Skin epidermis (tissue), 12 donors: ENCODE data around the gene PDGFA.
A peak's percentile ranks its signal among the peaks of the same experiment; 100 is the strongest.

Experiments used
- H3K27ac ChIP-seq, 21 experiments: fragments of 200-600 bp; sonication (generic) in 11 of 21; one replicate each; pipeline ENCODE4 v1.5.0; 2020; ENCODE audit warnings: mild to moderate bottlenecking in 3 of 21, inconsistent platforms in 2 of 21, moderate library complexity in 2 of 21
- H3K4me3 ChIP-seq, 7 experiments: fragments of 200-600 bp; sonication (generic) in 2 of 7; one replicate each; pipeline ENCODE4 v1.5.0; 2020; ENCODE audit warnings: inconsistent platforms in 2 of 7, mild to moderate bottlenecking in 2 of 7, moderate library complexity in 1 of 7

PDGFA gene

DNA sequence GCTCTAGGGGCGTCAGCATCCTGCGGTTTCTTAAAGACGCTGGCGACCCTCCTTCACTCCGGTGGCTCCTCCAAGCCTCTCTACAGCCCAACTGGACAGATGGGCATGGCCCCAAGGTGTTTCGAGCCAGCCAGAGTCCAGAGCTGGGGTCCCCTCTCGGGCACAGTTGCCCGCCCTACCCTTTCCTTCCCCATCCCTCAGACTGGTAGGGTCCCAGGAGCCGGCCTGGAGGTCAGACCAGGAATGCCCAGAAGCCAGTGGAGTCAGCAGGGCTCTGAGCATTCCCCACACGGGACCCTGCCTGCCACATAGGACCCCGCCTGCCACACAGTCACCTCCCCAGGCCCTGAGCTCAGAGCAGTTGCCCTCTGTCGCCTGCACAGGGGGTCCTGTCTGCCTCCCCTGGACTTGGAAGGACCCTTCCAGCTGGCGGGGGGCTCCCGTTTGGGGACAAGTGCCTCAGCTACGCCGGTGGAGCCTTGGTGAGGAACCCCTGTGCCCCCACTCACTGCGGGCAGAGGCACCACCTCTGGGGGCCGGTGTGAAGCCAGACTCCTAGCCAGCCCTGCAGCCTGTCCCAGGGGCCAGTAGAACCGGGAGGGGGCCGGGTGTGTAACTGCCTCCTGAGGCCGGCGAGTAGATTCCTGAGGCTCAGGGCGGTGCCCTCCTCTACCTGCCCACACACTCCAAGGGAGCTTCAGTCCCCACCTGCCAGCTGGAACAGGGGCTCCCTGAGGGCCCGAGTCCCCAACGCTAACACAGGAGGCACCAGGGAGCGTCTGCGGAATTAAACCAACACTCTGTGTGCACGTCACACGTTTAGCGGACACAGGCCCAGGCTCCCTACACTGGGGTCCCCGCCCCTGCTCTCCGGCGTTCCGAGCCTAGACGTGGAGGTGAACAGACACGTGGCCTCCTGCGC is 19.4 kb upstream of the PDGFA start:
- Histone ChIP-seq H3K27ac (peak overlapping the region in 8 of 21 experiments; percentile 4 to 76 (median 36)), H3K4me3 (no peak overlapping the region)

DNA sequence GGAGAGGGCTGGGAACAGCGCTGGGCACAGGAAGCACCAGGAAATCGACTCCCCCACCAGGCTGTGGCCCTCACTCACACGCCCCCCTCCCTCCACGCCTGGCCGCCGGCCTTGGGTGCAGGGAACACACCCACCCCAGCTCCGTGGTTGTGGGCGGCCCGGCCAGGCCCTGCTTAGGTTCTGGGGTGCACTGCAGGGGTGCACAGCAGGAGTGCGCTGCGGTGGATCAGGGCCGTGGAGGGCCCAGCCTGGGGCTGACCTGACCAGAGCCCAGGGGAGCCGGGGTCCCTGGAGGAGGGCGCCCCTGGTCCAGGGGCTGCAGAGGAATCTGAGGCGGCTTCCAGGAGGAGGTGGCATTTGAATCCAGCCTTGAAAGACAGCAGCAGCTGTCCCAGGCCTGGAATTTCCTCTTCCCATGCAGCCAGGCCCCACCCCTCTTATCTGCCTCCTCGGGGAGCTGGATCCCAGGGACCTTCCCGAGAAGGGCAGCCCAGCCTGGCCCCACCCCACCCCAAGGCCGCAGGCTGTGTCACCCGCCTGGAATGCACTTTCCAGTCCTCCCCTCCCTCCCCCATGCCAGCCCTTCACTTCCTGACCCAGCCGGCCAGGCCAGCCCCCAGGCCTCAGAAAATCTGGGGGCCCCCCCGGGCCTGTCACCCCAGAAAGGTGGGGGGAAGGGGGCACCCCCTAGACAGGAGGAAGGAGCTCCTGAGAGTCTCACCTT is 18.4 kb upstream of the PDGFA start:
- Histone ChIP-seq H3K4me3 (no peak overlapping the region), H3K27ac (peak overlapping the region in 7 of 21 experiments; percentile 4 to 76 (median 39))

DNA sequence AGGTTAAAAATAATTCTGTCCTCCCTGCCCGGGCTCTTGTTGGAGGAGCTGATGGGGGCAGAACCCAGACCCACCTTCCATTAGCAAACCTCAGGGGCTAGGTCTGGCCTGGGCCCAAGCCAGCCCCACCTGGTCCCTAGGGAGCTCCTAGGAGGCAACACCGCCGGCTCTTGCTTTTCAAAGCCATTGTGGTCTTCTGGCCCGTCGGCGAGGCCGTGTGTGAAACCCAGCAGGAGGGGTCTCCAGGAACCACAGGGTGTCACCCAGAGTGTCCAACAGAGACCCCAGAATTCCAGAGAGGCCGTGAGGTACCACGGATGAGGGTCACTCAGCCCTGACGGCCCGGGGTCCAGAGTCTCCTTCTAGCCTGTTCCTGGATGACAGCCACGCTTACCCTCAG is 16.6 kb upstream of the PDGFA start:
- no peak overlapping the region for H3K27ac ChIP-seq
- H3K4me3 ChIP-seq: no peak overlapping the region

DNA sequence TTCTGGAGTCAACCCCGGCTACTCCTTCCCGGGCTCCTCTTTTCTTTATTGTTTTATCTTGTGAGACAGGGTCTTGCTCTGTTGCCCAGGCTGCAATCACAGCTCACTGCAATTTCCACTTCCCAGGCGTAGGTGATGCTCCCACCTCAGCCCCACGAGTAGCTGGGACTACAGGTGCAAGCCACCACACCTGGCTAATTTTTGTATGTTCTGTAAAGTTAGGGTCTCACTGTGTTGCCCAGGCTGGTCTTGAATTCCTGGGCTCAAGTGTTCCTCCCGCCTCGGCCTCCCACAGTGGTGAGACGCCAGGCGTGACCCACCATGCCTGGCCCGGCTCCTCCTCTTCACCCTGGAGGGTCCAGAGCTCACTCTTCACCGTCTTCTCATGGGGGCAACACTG is 15.3 kb upstream of the PDGFA start:
- Histone ChIP-seq H3K4me3 (no peak overlapping the region), H3K27ac (no peak overlapping the region)

DNA sequence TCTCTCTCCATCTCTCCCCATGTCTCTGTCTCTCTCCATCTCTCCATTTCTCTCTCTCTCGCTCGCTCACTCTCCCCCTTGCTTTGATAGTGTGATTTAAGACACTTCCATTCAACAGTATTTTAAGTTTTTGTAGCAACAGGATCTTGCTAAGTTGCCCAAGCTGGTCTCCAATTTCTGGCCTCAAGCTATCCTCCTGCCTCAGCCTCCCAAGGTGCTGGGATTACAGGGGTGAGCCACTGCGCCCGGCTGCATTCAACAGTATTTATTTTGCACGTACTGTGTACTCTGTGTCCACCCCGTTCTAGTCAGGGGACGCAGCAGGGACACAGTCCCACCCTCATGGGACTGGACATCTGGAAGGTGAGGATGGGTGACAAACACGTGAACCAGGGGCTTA is 14.4 kb upstream of the PDGFA start:
- H3K4me3 ChIP-seq: no peak overlapping the region

DNA sequence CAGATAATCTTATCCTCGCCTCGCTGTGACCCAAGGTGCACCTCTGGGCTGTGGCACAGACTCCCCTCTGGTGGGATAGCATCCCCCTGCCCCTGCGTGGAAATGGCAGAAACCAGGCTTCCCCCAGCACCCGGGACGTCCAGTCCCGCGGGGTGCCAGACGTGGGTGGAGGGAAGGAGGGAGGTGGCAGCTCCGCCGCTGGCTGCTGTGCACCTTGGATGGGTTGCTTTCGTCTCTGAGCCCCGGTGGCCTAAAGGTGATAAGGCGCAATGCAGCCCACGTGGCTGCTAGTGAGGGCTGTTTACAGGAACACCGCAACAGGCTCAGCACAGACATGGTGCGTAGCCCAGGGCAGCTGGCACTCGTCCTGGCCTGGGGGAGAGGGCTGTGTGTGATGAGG is 13.6 kb upstream of the PDGFA start:
- Histone ChIP-seq H3K27ac (no peak overlapping the region), H3K4me3 (no peak overlapping the region)

More for the DNA sequence above, 14.4 kb upstream of the PDGFA start:
- H3K27ac ChIP-seq: no peak overlapping the region

DNA sequence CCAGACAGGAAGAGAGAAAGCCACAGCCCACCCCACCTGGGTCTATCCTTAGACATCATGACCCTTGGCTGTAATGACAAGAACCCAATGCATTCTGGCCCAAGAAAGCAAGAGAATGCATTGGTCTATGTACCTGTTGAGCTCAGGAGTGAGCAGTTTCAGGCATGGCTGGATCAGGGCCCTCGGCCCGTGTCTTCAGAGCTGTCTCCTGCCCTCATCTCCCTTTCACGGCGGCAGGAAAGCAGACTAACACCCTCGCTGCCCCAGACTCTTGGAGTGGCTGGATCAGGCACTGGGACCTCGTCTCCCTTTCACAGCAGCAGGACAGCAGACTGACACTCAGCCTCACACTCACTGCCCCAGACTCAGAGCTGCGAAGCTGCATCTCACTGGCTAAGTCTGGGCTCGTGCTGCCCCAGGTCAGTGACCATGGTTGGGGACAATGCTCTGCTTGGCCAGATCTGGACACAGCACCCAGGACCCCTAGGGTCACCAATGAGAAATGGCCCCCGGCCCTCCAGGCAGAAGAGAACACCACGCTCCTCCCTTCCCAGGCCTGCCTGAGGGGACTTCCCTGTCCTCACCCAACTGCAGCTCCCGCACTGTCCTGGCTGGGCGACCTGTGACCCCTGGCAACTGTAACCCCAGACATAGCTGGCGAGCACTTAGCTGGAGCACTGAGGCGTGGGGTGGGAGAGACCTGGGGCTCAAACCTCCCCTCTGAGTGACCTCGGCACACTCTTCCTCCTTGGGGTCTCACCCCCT is 12.9 kb upstream of the PDGFA start:
- Histone ChIP-seq H3K27ac (no peak overlapping the region), H3K4me3 (no peak overlapping the region)

DNA sequence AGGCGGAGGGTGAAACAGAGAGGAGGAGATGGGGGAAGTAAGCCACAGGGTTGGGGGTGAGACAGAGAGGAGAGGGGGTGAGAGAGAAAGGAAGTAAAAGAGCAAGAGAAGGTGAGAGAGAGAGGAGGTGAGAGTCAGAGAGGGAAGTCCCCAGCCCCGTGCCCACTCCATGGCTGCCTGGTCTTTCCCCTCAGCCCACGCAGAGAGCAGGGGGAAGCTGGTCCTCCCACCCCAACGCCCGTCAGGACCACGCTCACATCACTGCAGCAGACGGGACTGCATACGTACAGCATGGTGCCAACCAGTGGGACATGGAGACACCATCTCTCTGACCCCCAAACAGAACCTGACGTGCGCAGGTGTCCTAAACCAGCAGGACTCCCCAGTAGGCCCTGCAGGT is 12.1 kb upstream of the PDGFA start:
- Histone ChIP-seq H3K27ac (no peak overlapping the region), H3K4me3 (no peak overlapping the region)

DNA sequence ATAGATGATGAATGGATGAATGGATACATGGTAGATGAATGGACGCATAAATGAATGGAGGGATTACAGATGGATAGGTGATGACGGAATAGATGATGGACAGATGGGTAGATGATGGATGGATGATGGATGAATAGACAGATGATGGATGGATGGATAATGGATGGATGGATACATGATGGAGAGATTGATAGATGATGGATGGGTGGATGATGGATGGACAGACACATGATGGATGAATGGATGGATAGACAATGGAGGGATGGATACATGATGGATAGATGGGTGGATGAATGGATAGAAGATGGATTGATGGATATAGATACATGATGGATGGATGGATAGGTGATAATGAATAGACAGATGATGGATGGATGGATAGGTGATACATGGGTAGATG is 8.8 kb upstream of the PDGFA start:
- Histone ChIP-seq H3K27ac (no peak overlapping the region), H3K4me3 (no peak overlapping the region)

DNA sequence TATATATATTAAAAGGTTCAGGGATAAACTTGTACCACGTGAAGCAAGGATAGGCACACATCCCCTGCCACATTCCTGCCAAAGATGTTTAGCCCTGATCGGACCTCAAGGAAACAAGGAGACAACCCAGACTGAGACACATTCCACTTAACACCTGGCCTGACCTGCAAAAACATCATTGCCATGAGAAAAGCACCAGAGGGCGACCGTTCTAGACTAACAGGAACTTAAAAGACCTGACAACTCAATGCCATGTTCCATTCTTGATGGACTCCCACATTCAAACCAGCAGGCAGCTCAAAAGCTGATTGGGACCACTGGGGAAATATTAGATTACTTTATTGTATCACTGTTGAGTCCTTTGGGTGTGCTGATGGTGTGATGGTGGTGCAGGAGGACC is 8.1 kb upstream of the PDGFA start:
- Histone ChIP-seq H3K4me3 (no peak overlapping the region), H3K27ac (no peak overlapping the region)

DNA sequence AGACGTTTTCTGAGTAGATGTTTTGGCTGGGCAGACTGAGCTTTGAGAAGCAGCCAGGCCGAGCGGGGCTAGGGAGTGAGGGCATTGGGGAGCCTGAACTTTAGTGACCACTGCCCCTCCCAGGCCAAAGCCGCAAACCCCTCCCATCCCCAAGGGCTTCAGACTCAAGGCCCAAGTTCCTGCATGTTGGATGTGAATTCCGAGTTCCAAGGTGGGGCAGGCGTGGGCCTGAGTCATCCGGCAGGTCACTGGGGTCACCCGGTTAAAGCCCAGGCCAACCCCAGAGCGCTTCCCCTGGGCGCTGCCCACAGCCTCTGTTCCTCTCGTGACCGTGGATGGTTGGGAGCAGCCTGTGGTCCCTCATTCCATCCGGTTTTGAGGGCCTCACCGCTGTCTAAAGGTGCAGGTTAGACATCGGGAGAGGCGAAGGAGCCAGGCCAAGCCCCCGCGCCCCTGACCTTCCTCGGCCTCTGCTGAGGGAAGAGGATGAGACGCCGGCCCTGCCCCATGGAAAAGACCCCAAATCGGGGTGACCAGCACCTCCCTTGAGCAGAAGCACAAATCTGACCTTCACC is 6.9 kb upstream of the PDGFA start:
- H3K4me3 ChIP-seq: no peak overlapping the region
- no peak overlapping the region for H3K27ac ChIP-seq

DNA sequence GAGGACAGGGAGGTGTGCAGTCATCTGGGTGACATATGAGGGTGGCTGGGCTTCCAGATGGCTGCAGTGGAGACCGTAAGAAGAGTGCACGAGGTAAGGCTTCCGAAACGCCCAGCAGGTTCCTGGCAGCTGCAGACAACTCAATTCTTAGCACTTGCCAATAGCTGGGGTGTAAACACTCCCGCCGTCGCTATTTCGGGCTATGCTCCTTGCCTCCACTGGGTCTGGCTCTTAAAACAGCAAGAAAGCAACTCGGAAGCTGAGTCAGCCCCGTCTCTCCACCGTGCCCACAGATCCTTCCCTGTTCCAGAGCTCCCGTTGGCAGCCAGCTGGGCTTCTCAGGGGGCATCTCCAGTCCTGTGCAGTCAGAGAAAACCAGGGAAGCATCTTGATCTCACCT is 6.1 kb upstream of the PDGFA start:
- Histone ChIP-seq H3K27ac (no peak overlapping the region), H3K4me3 (no peak overlapping the region)

DNA sequence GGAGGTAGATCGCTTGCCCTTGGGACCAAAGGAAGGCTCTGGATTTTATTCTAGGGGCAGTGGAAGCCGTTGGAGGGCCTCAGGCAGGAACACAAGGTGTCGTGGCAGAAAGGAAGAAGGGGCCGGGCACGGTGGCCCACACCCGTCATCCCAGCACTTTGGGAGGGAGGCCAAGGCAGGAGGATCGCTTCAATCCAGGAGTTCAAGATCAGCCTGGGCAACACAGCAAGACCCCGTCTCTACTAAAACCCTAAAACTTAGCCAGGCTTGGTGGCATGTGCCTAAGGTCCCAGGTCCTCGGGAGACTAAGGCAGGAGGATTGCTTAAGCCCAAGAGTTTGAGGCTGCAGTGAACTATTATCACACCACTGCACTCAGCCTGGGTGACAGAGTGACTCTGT is 5.2 kb upstream of the PDGFA start:
- no peak overlapping the region for H3K27ac ChIP-seq
- no peak overlapping the region for H3K4me3 ChIP-seq

DNA sequence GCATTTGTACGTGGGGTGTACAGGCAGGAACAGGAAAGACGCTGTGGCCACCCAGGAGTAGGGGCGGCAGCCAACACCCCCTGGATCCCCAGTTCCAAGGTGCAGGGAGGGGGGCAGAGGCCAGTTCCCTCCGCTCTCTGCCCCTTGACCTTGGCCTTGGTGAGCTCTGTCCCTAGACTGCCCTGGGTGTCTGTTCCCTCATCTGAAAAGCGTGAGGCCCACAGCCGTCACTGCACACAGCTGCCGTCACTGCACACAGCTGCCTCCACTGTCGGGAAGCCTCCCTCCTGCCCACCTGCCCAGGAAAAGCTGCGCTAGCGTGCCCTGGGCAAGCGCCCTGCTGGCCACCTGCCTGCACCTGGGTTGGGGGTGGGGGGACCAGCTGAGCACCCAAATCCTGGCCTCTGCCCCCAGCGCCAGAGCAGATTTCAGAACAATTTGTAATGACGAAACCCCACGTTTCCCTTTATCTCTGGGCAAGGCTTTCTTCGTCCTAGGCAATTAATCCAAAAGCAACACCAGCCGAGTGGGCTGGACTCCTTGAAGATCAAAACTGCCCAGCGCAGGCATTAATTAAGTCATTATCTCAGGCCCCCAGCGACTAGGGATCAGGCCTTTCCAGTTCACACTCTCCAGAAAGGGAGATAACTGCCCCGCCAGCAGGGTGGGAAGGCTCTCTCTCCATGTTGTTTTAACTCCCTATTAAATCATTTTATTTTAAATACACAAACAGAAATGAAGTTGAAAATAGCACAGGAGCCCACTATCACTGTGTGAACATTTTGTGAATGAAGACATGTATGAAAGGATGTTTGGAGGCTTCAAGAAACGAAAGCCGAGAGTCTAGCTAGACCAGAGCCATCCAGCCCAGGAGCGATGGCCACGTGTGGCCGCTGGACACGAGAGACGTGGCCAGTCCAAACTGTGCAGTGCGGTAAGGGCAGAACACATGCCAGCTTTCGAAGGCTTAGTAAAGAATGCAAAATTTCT is 4.0 kb upstream of the PDGFA start:
- no peak overlapping the region for H3K4me3 ChIP-seq
- H3K27ac ChIP-seq: peak overlapping the region in 1 of 21 experiments; percentile 39

DNA sequence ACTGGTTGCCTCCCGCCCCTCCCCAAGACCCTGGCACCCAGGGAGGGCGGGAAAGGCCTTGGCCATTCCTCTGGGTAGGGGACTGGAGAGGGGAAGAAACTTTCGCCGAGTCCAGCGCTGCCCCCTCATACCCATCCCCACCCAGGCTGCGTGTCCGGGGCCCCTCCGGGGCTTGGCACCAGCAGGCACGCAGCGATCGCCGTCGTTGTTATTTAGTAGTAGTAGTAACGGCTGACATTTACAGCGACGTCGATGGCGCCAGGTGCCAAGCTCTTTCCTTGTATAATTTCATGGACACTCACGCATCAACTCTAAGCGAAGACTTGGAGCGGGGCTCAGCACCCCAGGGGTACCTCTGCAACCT is 3.3 kb upstream of the PDGFA start:
- Histone ChIP-seq H3K4me3 (peak overlapping the region in 1 of 7 experiments; percentile 56), H3K27ac (peak overlapping the region in 1 of 21 experiments; percentile 39)

DNA sequence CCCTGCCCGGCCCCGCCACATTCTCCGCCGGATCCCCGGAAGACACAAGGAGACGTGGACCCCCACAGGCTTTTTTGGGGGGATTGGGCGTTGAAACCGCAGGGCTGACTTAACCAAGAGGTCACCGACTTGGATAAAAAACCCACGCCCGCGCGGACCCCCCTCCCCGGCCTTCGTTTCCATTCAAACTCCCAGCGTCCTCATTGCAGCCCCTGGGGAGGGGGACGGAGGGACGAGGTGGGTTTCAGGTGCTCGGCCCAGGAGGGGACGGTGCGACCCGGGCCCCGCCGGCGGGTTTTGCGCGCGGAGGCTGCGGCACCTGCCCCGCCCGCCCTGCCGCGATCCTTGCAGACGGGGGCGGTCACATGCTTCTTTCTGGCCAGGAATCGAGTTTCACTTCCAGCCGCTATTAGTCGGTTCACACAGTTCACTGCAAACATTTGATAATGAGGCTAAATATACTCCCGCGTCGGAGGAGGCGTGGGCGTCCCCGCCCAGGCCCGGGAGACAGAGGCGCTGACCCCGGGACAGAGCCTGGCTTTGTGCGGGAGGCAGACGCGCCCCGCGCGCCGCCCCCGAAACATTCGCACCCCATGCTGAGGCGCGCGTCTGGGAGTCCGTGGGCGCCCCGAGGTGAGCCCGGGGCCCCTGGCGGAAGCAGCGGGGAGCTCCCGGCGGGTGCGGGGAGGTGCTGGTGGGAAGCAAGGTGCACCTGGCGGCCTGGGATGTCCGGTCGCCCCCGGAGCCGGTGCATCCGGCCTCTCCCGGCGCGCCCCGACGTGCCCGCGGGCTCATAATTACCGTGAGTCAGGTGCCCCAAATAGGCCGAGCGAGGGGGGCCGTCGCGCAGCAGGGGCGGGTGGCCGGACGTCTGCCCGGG is 2.7 kb upstream of the PDGFA start:
- peak overlapping the region in 1 of 21 experiments; percentile 87 for H3K27ac ChIP-seq
- peak overlapping the region; percentile 1 to 56 (median 21) for H3K4me3 ChIP-seq

DNA sequence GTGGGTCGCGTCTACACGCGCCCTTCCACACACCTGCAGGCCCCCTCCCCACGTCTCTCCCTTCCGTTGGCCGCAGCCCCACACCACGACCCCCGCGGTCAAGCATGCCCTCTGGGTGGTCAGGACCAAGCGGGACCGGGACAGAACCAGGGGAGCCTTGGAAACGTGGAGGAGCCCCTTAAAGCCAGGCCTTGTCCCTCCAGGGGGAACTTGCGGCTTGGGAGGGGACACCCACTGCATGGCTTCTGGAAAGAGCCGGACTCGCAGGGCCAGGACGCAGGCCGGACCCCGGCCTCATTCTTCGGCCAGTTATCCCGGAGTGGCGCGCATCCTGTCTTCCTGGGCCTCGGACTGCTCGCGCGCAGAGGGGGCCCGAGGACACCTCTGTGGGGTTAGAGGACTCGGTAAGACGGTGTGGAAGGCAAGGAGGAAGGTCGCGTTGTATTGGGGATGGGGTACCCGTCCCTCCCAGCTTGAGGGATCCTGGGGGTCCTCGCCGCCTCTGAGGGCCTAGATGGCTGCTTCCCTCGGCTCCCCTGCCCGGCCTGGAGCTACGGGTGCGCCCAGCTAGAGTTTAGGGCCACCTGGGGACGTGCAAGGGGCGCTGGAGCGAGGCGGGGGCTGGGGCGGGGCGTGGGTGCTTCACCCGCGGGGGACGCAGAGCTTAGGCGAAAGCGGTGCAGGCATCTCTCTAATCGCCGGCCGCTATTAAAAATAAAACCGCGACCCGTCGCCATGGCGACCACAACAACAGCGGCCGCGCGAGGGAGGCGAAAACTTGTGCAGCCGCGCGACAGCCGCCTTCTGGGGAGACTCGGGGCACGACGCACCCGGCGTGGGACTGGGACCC is 1.8 kb upstream of the PDGFA start:
- Histone ChIP-seq H3K4me3 (peak overlapping the region in 6 of 7 experiments; percentile 5 to 56 (median 24)), H3K27ac (peak overlapping the region in 1 of 21 experiments; percentile 87)
